Fibroblast of lung (primary cell): ENCODE results near the gene KIF26B.

ENCODE experiments used
- EZH2 ChIP-seq: IDR thresholded peaks from 2 replicates; pipeline ENCODE4 v1.5.1; 2012; ENCODE audit warnings: low read length, control low read depth, mild to moderate bottlenecking; ENCODE audit errors: missing control alignments
- TF ChIP-seq, protein P1 (sequence below), 2 donors: IDR thresholded peaks in 1 of 2; conservative IDR thresholded peaks in 1 of 2; 1 replicate in 1 of 2; 2 replicates in 1 of 2; pipeline ENCODE4 v1.5.1; 2011 to 2012; ENCODE audit warnings: low read length in 2 of 2, control low read depth in 1 of 2, inconsistent platforms in 1 of 2, low read depth in 1 of 2, mild to moderate bottlenecking in 1 of 2

DNA sequence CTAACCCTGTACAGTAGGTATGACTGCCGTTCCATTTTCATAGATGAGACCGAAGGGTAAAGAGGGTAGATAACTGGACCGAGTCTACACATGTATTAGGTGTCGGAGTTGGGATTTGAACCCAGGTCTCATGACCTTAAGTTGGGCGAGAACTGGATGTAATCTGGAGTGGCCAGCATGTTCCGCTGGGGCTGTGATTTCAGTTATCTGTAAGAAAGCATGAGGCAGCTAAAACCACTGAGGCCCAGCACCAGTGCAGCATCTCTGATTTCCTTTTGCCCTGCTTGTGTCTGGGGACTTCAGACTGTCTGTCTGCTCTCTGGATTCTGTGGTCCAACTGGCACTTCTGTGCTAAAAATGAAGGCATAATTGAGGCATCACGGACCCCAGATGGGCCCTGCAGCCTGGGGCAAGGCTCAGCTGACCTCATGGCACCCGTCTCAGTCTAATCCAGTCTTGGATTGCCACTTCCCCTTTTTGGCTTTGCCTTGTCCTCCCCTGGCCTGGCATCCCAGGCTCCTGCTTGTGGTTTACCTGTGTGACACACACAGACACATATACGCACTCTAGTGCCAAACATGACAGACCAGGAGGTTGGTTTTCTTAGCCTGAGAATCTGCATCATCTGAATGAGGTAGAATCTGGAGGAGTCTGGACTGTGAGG, 180.2 kb downstream of the KIF26B start:
- TF ChIP-seq, protein P1, sequence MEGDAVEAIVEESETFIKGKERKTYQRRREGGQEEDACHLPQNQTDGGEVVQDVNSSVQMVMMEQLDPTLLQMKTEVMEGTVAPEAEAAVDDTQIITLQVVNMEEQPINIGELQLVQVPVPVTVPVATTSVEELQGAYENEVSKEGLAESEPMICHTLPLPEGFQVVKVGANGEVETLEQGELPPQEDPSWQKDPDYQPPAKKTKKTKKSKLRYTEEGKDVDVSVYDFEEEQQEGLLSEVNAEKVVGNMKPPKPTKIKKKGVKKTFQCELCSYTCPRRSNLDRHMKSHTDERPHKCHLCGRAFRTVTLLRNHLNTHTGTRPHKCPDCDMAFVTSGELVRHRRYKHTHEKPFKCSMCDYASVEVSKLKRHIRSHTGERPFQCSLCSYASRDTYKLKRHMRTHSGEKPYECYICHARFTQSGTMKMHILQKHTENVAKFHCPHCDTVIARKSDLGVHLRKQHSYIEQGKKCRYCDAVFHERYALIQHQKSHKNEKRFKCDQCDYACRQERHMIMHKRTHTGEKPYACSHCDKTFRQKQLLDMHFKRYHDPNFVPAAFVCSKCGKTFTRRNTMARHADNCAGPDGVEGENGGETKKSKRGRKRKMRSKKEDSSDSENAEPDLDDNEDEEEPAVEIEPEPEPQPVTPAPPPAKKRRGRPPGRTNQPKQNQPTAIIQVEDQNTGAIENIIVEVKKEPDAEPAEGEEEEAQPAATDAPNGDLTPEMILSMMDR (conservative IDR thresholded peaks at IDR 0.05 in 1 of 2, IDR thresholded peaks at IDR 0.05 in 1 of 2; ENCODE audit: low read depth in 1 of 2, low read length in 2 of 2) = no peak
- no peak for TF ChIP-seq EZH2
